K562 (cell line): ENCODE results near the gene XPR1. TPM values are rescaled to one million over a fixed set of nuclear protein-coding genes. Genes with fewer than 3 reads are reported as not detected.
A peak's percentile ranks its signal among the peaks of the same experiment; 100 is the strongest.

ENCODE experiments used
- ATAC-seq: fragments of 200-7000 bp; cut with Tn5 transposase; 3 replicates; pipeline ENCODE4 v1.9.1; 2020; ENCODE audit warnings: moderate library complexity
- BruUV-seq: library from RNA; stranded (reverse); fragments of 400-500 nt; replicated peaks from 2 replicates; lab custom pipeline; 2021; lab: Mats Ljungman, UMichigan
- CTCF ChIA-PET: fragments of 300-600 bp; formaldehyde crosslinking; extraction: SDS; loops from one replicate; lab custom pipeline; 2021; ENCODE audit warnings: low intra/inter-chr PET ratio; lab: Yijun Ruan, JAX
- POLR2A ChIA-PET: fragments of 300-600, 350-650 bp; sonication (Branson Sonifier 250); formaldehyde crosslinking; extraction: SDS; loops from one replicate; lab custom pipeline; 2021; ENCODE audit warnings: antibody characterized with exemption, inconsistent platforms; lab: Yijun Ruan, JAX
- DNase-seq, 4 experiments: peaks; one replicate each; pipeline versions ENCODE4 v3.0.0 to v3.0.0-alpha.2; 2011 to 2018; ENCODE audit warnings: low spot score in 3 of 4, mixed read lengths in 3 of 4; ENCODE audit errors: extremely low read depth in 1 of 4
- FAIRE-seq: peaks from 2 replicates; lab custom pipeline; 2011; peaks lifted over from hg19 to GRCh38; lab: Jason Lieb, UNC
- H2AFZ ChIP-seq: 2 replicates; pipeline ENCODE4 v1.6.0; 2011; ENCODE audit warnings: low read depth, low read length, control low read depth, inconsistent platforms
- H3K27ac ChIP-seq: fragments of 200-600 bp; 3 replicates; pipeline ENCODE4 v1.8.0; 2011; ENCODE audit warnings: low read depth, mild to moderate bottlenecking, control low read depth, inconsistent platforms, low read length, moderate library complexity, mixed read lengths; ENCODE audit errors: extremely low read depth
- H3K27me3 ChIP-seq, 2 experiments: fragments of 300-600 bp in 1 of 2; 2 replicates in 1 of 2; 3 replicates in 1 of 2; pipeline versions ENCODE4 v1.6.0 to v1.8.0; 2011; ENCODE audit warnings: inconsistent platforms in 2 of 2, low read length in 2 of 2, mild to moderate bottlenecking in 1 of 2, mixed read lengths in 1 of 2, moderate library complexity in 1 of 2; ENCODE audit not compliant: control insufficient read depth in 2 of 2, insufficient read depth in 2 of 2
- H3K36me3 ChIP-seq: fragments of 300-600 bp; 3 replicates; pipeline ENCODE4 v1.8.0; 2011; ENCODE audit warnings: mild to moderate bottlenecking, low read length, inconsistent platforms; ENCODE audit not compliant: control insufficient read depth, insufficient read depth
- H3K4me1 ChIP-seq, 2 experiments: fragments of 200-600 bp in 1 of 2; replicated peaks in 1 of 2; 2 replicates in 1 of 2; 3 replicates in 1 of 2; pipeline versions ENCODE4 v1.5.1 to v1.8.0; 2011; ENCODE audit warnings: inconsistent platforms in 2 of 2, low read length in 2 of 2, mild to moderate bottlenecking in 1 of 2, mixed read lengths in 1 of 2, moderate library complexity in 1 of 2; ENCODE audit not compliant: control insufficient read depth in 2 of 2, insufficient read depth in 2 of 2
- H3K4me2 ChIP-seq: 2 replicates; pipeline ENCODE4 v1.6.1; 2011; ENCODE audit warnings: low read length, control low read depth, inconsistent platforms, mixed read lengths; ENCODE audit not compliant: insufficient read depth
- H3K4me3 ChIP-seq: fragments of 200-600 bp; sonication (generic), shearing (Covaris generic); 2 replicates; pipeline ENCODE4 v1.5.1; 2016; ENCODE audit warnings: control low read depth, inconsistent platforms
- H3K79me2 ChIP-seq: fragments of 200-600 bp; 3 replicates; pipeline ENCODE4 v1.8.0; 2011; ENCODE audit warnings: low read length, inconsistent platforms; ENCODE audit not compliant: control insufficient read depth, insufficient read depth
- H3K9ac ChIP-seq, 2 experiments: 2 replicates each; pipeline versions ENCODE4 v1.6.0 to v1.6.1; 2011; ENCODE audit warnings: low read depth in 2 of 2, low read length in 2 of 2, control low read depth in 1 of 2, inconsistent platforms in 1 of 2, mild to moderate bottlenecking in 1 of 2, mixed read lengths in 1 of 2; ENCODE audit not compliant: insufficient read depth in 1 of 2
- H3K9me1 ChIP-seq: one replicate; pipeline ENCODE4 v1.6.0; 2011; ENCODE audit warnings: inconsistent platforms, mild to moderate bottlenecking, low read length, moderate library complexity; ENCODE audit not compliant: control insufficient read depth, insufficient read depth
- H3K9me3 ChIP-seq: replicated peaks from 2 replicates; pipeline ENCODE4 v1.5.1; 2011; ENCODE audit warnings: low read depth, low read length, inconsistent platforms; ENCODE audit not compliant: control insufficient read depth, insufficient read depth
- H4K20me1 ChIP-seq: replicated peaks from 2 replicates; pipeline ENCODE4 v1.6.1; 2011; ENCODE audit warnings: low read length, inconsistent platforms, mixed read lengths; ENCODE audit not compliant: control insufficient read depth, insufficient read depth
- CEBPG ChIP-seq, 3 experiments: fragments of 200-800 bp in 1 of 3; sonication (Bioruptor generic) in 1 of 3; sonication (generic) in 1 of 3; formaldehyde crosslinking in 1 of 3; IDR thresholded peaks in 2 of 3; conservative IDR thresholded peaks in 1 of 3; 2 replicates each; pipeline versions ENCODE4 v1.6.1 to v1.8.0; 2016 to 2022; ENCODE audit warnings: missing compliant biosample characterization in 2 of 3, missing genetic modification characterization in 2 of 3, mild to moderate bottlenecking in 1 of 3, missing genetic modification reagents in 1 of 3
- NUFIP1 ChIP-seq: fragments of 450-650 bp; IDR thresholded peaks from 2 replicates; pipeline ENCODE4 v1.6.1; 2018; ENCODE audit not compliant: partially characterized antibody
- PHF8 ChIP-seq: fragments of 200-600 bp; sonication (generic); IDR thresholded peaks from 2 replicates; pipeline ENCODE4 v1.6.1; 2012; ENCODE audit warnings: mixed run types, mild to moderate bottlenecking, inconsistent platforms, low read length, moderate library complexity, borderline replicate concordance
- ZNF253 ChIP-seq: fragments of 250-450 bp; sonication (Bioruptor Pico); conservative IDR thresholded peaks from 2 replicates; pipeline ENCODE4 v1.6.1; 2021; ENCODE audit warnings: mild to moderate bottlenecking
- WGBS: fragments of 100-300 bp; shearing (Covaris generic); methylation state at CpG from one replicate; pipeline ENCODE4 v1.1.6; 2016; ENCODE audit warnings: low coverage, mixed read lengths; ENCODE audit not compliant: insufficient coverage; ENCODE audit errors: missing lambda C conversion rate; 5-methylcytosine and 5-hydroxymethylcytosine counted together
- in situ Hi-C: fragments of 300-500 bp; cut with MboI; formaldehyde crosslinking; loops from 4 replicates; pipeline ENCODE4 v1.15.0; 2018; ENCODE audit warnings: inconsistent platforms, mixed read lengths
- intact Hi-C: fragments of 100-400 bp; cut with micrococcal nuclease; formaldehyde crosslinking; loops from 2 replicates; pipeline ENCODE4 v1.14.2; 2022
- polyA plus RNA-seq, 8 experiments: library from polyadenylated mRNA; depleted of rRNA in 4 of 8; stranded (reverse) in 5 of 8; unstranded in 3 of 8; fragments of >200 nt; fragmentation: Nextera tagmentation in 2 of 8; fragmentation: Illumina TruSeq in 1 of 8; extraction: Ambion mirVana in 2 of 8; extraction: Trizol in 1 of 8; gene quantifications; 2 replicates each; pipeline versions ENCODE4 v1.2.1 to v1.2.3, GENCODE V29; 2011 to 2014; ENCODE audit warnings: inconsistent platforms in 1 of 8, missing spikeins in 1 of 8
- total RNA-seq, 7 experiments: library from RNA; depleted of rRNA in 6 of 7; stranded (reverse); fragments of >200 nt in 6 of 7; fragmentation: Illumina TruSeq in 2 of 7; extraction: Trizol in 2 of 7; gene quantifications; 2 replicates each; pipeline versions ENCODE4 v1.2.1 to v1.2.3, GENCODE V29; 2011 to 2021; ENCODE audit warnings: low replicate concordance in 1 of 7
- TF ChIP-seq, protein P1 (sequence below): fragments of 450-650 bp; conservative IDR thresholded peaks from 2 replicates; pipeline ENCODE4 v1.6.1; 2016; ENCODE audit warnings: missing genetic modification characterization, low read depth, mild to moderate bottlenecking, control low read depth, missing compliant biosample characterization
- TF ChIP-seq, protein P2 (sequence below), 2 experiments: fragments of 450-650 bp in 1 of 2; sonication (generic) in 1 of 2; formaldehyde crosslinking in 1 of 2; IDR thresholded peaks; 2 replicates each; pipeline versions ENCODE4 v1.7.1 to v1.9.0; 2016 to 2022; ENCODE audit warnings: inconsistent platforms in 1 of 2, mild to moderate bottlenecking in 1 of 2, missing genetic modification reagents in 1 of 2
- TF ChIP-seq, protein P3 (sequence below): fragments of 150-350 bp; conservative IDR thresholded peaks from 2 replicates; pipeline ENCODE4 v1.6.1; 2014; ENCODE audit warnings: low read length

Gene XPR1
- total and polyA plus RNA-seq, 9 of the 15 experiments (the other 6 are each of a cell fraction or from before 2014, with no cell fraction given): 3.0 to 66.2 (median 38.6) TPM

DNA sequence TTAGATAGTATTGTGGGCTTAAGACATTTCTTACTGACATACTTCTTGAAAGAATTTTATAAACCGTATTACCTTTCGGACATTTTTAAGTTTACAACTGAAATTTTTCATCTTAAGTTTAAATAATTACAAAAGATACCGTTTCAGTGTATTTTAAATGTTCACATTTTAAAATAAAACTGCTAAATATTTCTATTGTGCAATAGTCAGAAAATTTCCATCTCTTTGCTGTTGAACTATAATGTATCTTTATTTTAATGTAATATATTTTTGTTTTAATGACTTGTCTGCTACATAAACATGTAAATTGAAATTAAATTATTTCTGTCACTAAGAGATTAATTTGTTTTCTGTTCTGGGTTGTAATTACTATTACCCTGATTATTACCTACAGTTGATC lies 206.7 kb downstream of the XPR1 start:
- Histone ChIP-seq H4K20me1 (no peaks in the 10 kb centered on the region), H3K4me3 (no peak overlapping the region), H2AFZ (no peak overlapping the region), H3K27ac (no peak overlapping the region), H3K4me1 (no peaks in the 10 kb centered on the region), H3K9me3 (no peaks in the 10 kb centered on the region), H3K4me2 (no peak overlapping the region), H3K27me3 (no peaks in the 10 kb centered on the region), H3K9ac (no peak overlapping the region), H3K36me3 (peaks cover 31% of the 10 kb centered on the region), H3K79me2 (no peaks in the 10 kb centered on the region), H3K9me1 (no peaks in the 10 kb centered on the region)
- ATAC-seq: no peak
- no peak for DNase-seq
- FAIRE-seq: no peak
- in situ Hi-C loops: no loop called here
- intact Hi-C loops: no loop called here
- ChIA-PET CTCF (no interaction called here), POLR2A (no interaction called here)
- no TSS peak for BruUV-seq
- WGBS: 95% methylated on average over 3 of the region's 3 CpGs
- no peak for TF ChIP-seq PHF8
- TF ChIP-seq, protein P1, sequence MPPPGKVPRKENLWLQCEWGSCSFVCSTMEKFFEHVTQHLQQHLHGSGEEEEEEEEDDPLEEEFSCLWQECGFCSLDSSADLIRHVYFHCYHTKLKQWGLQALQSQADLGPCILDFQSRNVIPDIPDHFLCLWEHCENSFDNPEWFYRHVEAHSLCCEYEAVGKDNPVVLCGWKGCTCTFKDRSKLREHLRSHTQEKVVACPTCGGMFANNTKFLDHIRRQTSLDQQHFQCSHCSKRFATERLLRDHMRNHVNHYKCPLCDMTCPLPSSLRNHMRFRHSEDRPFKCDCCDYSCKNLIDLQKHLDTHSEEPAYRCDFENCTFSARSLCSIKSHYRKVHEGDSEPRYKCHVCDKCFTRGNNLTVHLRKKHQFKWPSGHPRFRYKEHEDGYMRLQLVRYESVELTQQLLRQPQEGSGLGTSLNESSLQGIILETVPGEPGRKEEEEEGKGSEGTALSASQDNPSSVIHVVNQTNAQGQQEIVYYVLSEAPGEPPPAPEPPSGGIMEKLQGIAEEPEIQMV (tag): no peak
- no peak for TF ChIP-seq NUFIP1
- TF ChIP-seq, protein P2, sequence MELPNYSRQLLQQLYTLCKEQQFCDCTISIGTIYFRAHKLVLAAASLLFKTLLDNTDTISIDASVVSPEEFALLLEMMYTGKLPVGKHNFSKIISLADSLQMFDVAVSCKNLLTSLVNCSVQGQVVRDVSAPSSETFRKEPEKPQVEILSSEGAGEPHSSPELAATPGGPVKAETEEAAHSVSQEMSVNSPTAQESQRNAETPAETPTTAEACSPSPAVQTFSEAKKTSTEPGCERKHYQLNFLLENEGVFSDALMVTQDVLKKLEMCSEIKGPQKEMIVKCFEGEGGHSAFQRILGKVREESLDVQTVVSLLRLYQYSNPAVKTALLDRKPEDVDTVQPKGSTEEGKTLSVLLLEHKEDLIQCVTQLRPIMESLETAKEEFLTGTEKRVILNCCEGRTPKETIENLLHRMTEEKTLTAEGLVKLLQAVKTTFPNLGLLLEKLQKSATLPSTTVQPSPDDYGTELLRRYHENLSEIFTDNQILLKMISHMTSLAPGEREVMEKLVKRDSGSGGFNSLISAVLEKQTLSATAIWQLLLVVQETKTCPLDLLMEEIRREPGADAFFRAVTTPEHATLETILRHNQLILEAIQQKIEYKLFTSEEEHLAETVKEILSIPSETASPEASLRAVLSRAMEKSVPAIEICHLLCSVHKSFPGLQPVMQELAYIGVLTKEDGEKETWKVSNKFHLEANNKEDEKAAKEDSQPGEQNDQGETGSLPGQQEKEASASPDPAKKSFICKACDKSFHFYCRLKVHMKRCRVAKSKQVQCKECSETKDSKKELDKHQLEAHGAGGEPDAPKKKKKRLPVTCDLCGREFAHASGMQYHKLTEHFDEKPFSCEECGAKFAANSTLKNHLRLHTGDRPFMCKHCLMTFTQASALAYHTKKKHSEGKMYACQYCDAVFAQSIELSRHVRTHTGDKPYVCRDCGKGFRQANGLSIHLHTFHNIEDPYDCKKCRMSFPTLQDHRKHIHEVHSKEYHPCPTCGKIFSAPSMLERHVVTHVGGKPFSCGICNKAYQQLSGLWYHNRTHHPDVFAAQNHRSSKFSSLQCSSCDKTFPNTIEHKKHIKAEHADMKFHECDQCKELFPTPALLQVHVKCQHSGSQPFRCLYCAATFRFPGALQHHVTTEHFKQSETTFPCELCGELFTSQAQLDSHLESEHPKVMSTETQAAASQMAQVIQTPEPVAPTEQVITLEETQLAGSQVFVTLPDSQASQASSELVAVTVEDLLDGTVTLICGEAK (IDR thresholded peaks at IDR 0.05): no peak
- TF ChIP-seq, protein P2 (CRISPR knock-in tag; IDR thresholded peaks at IDR 0.05): no peak
- TF ChIP-seq ZNF253 (CRISPR knock-in tag): no peak
- TF ChIP-seq, protein P3, sequence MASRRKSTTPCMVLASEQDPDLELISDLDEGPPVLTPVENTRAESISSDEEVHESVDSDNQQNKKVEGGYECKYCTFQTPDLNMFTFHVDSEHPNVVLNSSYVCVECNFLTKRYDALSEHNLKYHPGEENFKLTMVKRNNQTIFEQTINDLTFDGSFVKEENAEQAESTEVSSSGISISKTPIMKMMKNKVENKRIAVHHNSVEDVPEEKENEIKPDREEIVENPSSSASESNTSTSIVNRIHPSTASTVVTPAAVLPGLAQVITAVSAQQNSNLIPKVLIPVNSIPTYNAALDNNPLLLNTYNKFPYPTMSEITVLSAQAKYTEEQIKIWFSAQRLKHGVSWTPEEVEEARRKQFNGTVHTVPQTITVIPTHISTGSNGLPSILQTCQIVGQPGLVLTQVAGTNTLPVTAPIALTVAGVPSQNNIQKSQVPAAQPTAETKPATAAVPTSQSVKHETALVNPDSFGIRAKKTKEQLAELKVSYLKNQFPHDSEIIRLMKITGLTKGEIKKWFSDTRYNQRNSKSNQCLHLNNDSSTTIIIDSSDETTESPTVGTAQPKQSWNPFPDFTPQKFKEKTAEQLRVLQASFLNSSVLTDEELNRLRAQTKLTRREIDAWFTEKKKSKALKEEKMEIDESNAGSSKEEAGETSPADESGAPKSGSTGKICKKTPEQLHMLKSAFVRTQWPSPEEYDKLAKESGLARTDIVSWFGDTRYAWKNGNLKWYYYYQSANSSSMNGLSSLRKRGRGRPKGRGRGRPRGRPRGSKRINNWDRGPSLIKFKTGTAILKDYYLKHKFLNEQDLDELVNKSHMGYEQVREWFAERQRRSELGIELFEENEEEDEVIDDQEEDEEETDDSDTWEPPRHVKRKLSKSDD: no peak
- no peak for TF ChIP-seq CEBPG (CRISPR knock-in tag; IDR thresholded peaks at IDR 0.05)
- peak; percentile 60 to 92 for TF ChIP-seq CEBPG (tag; conservative IDR thresholded peaks at IDR 0.05 in 1 of 2, IDR thresholded peaks at IDR 0.05 in 1 of 2)
